Activated naive CD8-positive, alpha-beta T cell treated with anti-CD3 and anti-CD28 coated beads for 36 hours (primary cell): ENCODE results near the gene DBF4. TPM values are rescaled to one million over a fixed set of nuclear protein-coding genes. Genes with fewer than 3 reads are reported as not detected.
"Not testable (repeated sequence)": the region's sequence is repeated elsewhere in the genome, so short reads cannot be mapped to it uniquely, and the experiment has no call there.

Experiments used
- DNase-seq: peaks from one replicate; pipeline ENCODE4 v3.0.0; 2021
- H3K27ac Mint-ChIP-seq: one replicate; pipeline ENCODE4 v1.8.0; 2022; ENCODE audit warnings: mild to moderate bottlenecking, moderate library complexity, mixed read lengths
- H3K27me3 Mint-ChIP-seq: one replicate; pipeline ENCODE4 v1.8.0; 2022; ENCODE audit warnings: mild to moderate bottlenecking, mixed read lengths
- H3K36me3 Mint-ChIP-seq: one replicate; pipeline ENCODE4 v1.8.0; 2021; ENCODE audit warnings: mild to moderate bottlenecking, mixed read lengths
- H3K4me1 Mint-ChIP-seq: one replicate; pipeline ENCODE4 v1.8.0; 2021; ENCODE audit warnings: mixed read lengths
- H3K4me3 Mint-ChIP-seq: one replicate; pipeline ENCODE4 v1.8.0; 2022; ENCODE audit warnings: mild to moderate bottlenecking, moderate library complexity, mixed read lengths
- H3K9me3 Mint-ChIP-seq: one replicate; pipeline ENCODE4 v1.8.0; 2022; ENCODE audit warnings: mixed read lengths
- total RNA-seq, 2 experiments: library from RNA; stranded (reverse); gene quantifications; one replicate each; pipeline ENCODE4 v1.2.3, GENCODE V29; 2021

Gene DBF4
- total RNA-seq, 2 experiments from 2014 or later: 86.3 to 88.8 TPM

DNA sequence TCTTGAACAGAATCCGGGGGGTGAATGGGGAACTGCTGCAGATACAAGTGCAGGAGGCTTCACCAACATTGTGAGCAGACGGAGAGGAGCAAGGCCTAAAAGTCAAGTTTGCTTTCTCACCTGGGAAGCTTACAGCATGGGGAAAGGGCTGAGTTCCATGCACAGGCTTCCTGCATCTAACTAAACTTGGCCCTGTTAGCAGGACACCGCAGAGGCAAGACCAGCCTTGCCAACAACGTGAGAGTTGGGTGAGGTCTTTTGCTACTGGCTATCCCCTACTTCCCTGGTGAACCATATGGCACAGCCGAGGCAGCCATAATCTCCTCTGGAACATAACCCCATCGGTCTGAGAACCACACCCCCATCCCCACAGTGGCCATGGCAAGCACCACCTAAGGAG lies 43.6 kb downstream of the DBF4 start:
- DNase-seq: no peak
- H3K9me3 Mint-ChIP-seq: no peaks in the 10 kb centered on the region
- peaks cover 5% of the 10 kb centered on the region for H3K27me3 Mint-ChIP-seq
- H3K4me1 Mint-ChIP-seq: no peaks in the 10 kb centered on the region
- H3K27ac Mint-ChIP-seq: no peak overlapping the region
- H3K36me3 Mint-ChIP-seq: no peaks in the 10 kb centered on the region
- no peak overlapping the region for H3K4me3 Mint-ChIP-seq

DNA sequence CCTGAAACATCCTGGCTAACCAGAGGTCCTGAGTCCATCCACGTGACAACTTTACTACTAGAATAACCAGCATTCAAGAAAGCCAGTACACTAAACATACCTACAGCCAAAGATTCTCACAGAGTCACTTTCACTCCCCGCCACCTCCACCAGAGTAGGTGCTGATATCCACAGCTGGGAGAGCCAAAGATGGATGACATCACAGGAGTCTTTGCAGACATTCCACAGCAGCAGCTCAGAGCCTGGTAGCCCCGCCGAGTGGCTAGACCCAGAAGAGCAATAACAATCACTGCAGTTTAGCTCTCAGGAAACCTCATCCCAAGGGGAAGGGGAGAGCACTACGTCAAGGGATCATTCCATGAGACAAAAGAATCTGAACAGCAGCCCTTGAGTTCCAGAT lies 44.3 kb downstream of the DBF4 start:
- no peak overlapping the region for H3K27ac Mint-ChIP-seq
- DNase-seq: no peak
- no peaks in the 10 kb centered on the region for H3K9me3 Mint-ChIP-seq
- peaks cover 5% of the 10 kb centered on the region for H3K27me3 Mint-ChIP-seq
- H3K4me3 Mint-ChIP-seq: no peak overlapping the region
- no peaks in the 10 kb centered on the region for H3K36me3 Mint-ChIP-seq
- no peaks in the 10 kb centered on the region for H3K4me1 Mint-ChIP-seq

DNA sequence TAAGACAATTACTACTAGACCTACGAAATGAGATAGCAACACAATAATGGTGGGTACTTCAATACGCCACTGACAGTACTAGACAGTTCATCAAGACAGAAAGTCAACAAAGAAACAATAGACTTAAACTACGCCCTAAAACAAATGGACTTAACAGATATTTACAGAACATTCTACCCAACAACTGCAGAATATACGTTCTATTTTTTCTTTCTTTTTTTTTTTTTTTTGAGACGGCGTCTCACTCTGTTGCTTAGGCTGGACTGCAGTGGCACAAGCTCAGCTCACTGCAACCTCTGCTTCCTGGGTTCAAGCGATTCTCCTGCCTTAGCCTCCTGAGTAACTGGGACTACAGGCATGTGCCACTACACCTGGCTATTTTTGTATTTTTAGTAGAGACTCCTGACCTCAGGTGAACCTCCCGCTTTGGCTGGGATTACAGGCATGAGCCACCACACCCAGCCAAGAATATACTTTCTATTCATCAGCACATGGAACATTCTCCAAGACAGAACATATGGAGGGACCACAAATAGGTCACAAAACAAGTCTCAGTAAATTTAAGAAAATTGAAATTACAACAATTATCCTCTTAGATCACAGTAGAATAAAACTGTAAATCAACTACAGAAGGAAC lies 46.6 kb downstream of the DBF4 start:
- H3K36me3 Mint-ChIP-seq, H3K27ac Mint-ChIP-seq, H3K4me3 Mint-ChIP-seq, H3K9me3 Mint-ChIP-seq, DNase-seq, H3K4me1 Mint-ChIP-seq, H3K27me3 Mint-ChIP-seq: not testable (repeated sequence)

DNA sequence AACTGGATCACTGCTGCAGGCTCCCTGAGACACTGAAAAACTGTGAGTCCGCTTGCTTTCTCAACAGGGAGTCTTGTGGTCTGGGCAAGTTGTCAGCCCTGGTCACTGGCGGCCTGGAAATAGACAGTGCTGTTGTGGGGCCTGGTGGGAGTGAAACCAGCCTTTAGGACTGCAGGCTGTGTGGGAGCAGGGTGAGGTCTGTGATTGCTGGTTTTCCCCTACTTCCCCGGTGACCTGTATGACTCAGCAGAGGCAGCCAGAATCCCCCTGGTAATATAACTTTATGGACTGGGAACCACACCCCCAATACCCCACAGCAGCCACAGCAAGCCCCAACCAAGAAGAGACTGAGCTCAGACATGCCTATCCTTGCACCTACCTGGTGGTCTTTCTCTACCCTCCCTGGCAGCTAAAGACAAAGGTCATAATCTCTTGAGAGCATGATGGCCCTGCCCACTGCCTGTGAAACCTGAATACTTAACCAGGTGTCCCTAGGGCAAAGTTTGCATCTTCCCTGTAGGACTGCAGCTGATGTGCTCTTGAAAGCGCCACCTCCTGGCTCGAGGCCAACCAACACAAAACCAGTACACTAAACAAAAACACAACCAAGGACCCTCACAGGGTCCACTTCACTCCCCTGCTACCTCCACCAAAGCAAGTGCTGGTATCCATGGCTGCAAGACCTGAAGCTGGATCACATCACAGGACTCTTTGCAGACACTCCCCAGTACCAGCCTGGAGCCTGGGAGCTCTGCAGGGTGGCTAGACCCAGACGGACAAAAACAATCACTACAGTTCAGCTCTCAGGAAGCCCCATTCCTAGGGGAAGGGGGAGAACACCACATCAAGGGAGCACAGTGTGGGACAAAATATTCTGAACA lies 50.5 kb downstream of the DBF4 start:
- Mint-ChIP-seq H3K27me3 (no peaks in the 10 kb centered on the region), H3K9me3 (no peaks in the 10 kb centered on the region), H3K4me1 (peaks cover 6% of the 10 kb centered on the region), H3K27ac (no peak overlapping the region), H3K36me3 (no peaks in the 10 kb centered on the region), H3K4me3 (no peak overlapping the region)
- peak; percentile 43 for DNase-seq

DNA sequence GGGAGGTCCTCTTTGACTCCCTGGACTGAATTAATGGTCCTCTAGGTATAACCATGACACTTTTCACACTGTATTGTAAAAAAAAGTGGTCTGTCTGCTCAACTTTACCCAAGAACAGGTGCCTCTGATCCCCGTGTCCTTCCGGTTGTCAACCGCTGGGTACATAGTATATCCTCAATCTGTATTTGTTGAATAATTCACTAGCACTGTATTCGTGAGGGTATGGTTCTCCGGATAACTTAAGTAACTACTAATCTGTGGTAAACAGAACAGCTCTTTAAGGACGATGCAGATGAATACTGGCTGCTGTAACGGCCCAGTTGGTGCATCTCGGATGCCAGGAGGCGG lies 57.3 kb downstream of the DBF4 start:
- Mint-ChIP-seq H3K27ac (no peak overlapping the region), H3K36me3 (peaks cover 4% of the 10 kb centered on the region), H3K27me3 (peaks cover 4% of the 10 kb centered on the region), H3K4me1 (peaks cover 13% of the 10 kb centered on the region), H3K4me3 (peak overlapping the region; percentile 87), H3K9me3 (no peaks in the 10 kb centered on the region)
- no peak for DNase-seq

DNA sequence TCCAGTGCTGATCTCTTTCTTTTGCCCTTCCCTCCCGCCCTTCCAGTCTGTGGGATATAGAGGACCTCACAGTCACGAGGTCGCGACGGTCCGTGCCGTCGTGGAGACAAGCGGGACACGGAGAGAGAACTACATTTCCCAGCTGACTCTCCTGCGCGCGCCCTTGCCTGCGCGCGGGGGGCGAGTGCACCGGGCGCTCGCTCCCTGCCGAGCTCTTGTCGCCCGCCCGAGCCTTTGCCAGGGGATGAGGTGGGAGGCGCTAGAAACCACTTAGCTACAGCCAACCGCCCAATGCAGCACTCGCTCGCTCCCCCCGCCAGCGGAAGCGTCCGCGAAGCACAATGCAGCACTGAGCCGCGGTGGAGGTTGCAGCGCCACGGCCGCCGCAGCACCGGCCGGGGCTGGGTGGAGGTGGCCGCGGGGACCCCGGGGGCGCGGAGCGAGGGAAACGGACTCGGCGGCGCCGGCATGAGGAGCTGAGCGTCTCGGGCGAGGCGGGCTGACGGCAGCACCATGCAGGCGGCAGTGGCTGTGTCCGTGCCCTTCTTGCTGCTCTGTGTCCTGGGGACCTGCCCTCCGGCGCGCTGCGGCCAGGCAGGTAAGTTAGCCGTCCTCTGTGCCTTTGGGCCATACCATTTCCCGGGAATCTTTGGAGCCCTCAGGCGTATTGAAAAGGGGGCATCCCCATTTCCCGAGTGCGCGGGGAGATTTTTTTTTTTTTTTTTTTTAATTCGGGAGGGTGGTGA lies 57.8 kb downstream of the DBF4 start, which contains the start of gene ADAM22:
TSS of gene ADAM22 (plus strand) at position 299 of the 746 bp plus-strand sequence. CDS start at position 514, 215 bp downstream.
- H3K27me3 Mint-ChIP-seq: peaks cover 4% of the 10 kb centered on the region
- H3K9me3 Mint-ChIP-seq: no peaks in the 10 kb centered on the region
- DNase-seq: peak; percentile 91
- H3K36me3 Mint-ChIP-seq: peaks cover 8% of the 10 kb centered on the region
- peak within 1 kb of the TSS; percentile 87 for H3K4me3 Mint-ChIP-seq
- H3K27ac Mint-ChIP-seq: peak within 1 kb of the TSS; percentile 69
- peaks cover 13% of the 10 kb centered on the region for H3K4me1 Mint-ChIP-seq

DNA sequence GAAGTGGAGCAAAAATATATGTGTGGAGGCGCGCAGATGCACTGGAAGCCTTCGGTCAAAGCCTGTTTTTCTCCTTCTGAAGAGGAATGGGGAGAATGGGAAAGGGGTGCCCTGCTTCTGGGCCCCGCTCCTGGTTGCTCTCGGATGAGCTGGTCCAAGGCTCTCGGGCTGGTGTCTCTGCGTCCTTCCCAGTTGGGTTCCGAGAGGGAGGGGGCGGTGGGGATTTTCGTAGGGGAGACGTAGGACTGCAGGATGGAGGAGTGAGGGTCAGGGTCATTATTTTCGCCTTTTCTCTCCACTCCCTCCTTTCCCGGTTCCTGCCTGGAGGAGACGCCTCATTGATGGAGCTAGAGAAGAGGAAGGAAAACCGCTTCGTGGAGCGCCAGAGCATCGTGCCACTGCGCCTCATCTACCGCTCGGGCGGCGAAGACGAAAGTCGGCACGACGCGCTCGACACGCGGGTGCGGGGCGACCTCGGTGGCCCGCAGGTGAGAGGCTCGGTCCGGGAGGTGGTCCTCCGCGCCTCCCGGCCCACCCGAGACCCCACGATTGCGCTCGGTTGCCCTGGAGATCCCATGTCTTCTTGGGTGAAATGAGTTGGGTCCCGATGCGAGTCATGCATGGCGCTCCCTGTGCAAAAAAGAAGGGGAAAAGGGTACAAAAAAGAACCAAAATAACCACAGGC lies 58.5 kb downstream of the DBF4 start:
- Mint-ChIP-seq H3K4me1 (peaks cover 13% of the 10 kb centered on the region), H3K36me3 (peaks cover 9% of the 10 kb centered on the region), H3K4me3 (peak overlapping the region; percentile 87), H3K9me3 (no peaks in the 10 kb centered on the region), H3K27ac (peak overlapping the region; percentile 63), H3K27me3 (peaks cover 4% of the 10 kb centered on the region)
- DNase-seq: peak; percentile 34

DNA sequence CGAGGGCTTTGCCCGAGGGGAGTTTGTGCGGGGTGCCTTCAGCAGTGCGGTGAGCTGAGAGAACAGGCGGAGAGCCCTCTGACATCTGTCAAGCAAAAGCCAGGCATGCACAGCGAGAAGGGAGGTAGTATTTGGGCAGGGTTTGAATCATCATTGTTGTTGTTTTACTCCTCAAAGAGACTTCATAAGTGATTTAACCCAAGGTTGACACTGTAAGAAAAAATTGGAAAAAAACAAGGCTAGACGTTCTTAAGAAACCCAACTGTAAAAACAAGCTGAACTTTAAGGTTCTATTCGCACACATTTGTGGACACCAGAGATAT lies 59.1 kb downstream of the DBF4 start:
- peaks cover 4% of the 10 kb centered on the region for H3K27me3 Mint-ChIP-seq
- H3K9me3 Mint-ChIP-seq: no peaks in the 10 kb centered on the region
- no peak overlapping the region for H3K27ac Mint-ChIP-seq
- no peak for DNase-seq
- H3K4me3 Mint-ChIP-seq: peak overlapping the region; percentile 87
- peaks cover 9% of the 10 kb centered on the region for H3K36me3 Mint-ChIP-seq
- peaks cover 13% of the 10 kb centered on the region for H3K4me1 Mint-ChIP-seq

DNA sequence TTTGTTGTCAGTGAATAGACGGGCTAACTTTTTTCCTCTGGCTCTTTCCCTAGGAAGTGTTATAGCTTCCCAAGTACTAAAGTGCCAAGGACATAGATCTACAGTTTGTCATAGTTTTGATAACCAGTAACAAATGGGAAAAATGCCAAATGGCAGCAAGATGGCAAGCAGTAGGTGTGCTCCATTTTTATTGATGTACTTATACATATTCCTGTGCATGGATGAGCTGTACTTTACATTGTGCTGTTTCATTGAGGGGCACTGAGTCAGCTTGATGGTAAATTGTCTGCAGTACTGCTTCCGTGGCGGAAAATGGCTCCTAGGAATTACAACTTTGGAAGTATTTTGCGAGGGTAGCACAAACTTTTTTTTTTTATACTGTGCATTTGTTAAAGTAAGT lies 64.8 kb downstream of the DBF4 start:
- Mint-ChIP-seq H3K4me3 (no peak overlapping the region), H3K36me3 (peaks cover 5% of the 10 kb centered on the region), H3K9me3 (no peaks in the 10 kb centered on the region), H3K27me3 (no peaks in the 10 kb centered on the region), H3K4me1 (peaks cover 4% of the 10 kb centered on the region), H3K27ac (no peak overlapping the region)
- no peak for DNase-seq

DNA sequence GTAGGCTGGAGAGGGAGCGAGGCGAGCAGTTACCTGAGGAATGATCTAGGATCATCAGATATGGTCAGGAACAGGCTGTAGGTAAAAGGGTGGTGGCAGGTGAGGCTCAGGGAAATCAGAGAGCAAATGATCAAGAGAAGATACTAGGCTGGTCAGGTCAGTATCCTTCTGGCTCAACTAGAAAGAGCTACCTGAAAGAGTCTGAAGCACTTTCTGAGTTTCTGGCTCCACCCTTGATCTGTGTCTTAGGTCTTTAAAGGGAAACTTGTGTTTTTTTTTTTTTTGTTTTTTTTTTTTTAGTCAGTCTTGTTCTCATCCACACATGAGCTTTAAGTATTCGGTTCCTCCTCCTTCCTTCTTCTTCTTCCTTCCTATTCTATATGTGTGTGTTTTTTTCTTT lies 68.3 kb downstream of the DBF4 start:
- no peaks in the 10 kb centered on the region for H3K36me3 Mint-ChIP-seq

DNA sequence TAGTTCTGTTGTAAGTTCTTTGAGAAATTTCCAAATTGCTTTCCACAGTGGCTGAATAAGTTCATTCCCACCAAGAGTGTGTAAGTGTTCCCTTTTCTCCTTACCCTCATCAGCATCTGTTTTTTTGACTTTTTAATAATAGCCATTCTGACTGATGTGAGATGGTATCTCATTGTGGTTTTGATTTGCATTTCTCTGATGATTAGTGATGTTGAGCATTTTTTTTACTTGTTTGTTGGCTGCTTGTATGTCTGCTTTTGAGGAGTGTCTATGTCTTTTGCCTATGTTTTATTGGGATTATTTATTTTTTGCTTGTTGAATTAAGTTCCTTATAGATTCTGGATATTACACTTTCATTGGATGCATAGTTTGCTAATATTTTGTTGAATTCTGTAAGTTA lies 69.6 kb downstream of the DBF4 start:
- DNase-seq, H3K9me3 Mint-ChIP-seq, H3K27me3 Mint-ChIP-seq, H3K36me3 Mint-ChIP-seq, H3K4me3 Mint-ChIP-seq, H3K27ac Mint-ChIP-seq, H3K4me1 Mint-ChIP-seq: not testable (repeated sequence)

More for the DNA sequence above, 68.3 kb downstream of the DBF4 start:
- Mint-ChIP-seq H3K27me3 (no peaks in the 10 kb centered on the region), H3K4me3 (no peak overlapping the region), H3K4me1 (peaks cover 3% of the 10 kb centered on the region), H3K9me3 (no peaks in the 10 kb centered on the region), H3K27ac (no peak overlapping the region)
- no peak for DNase-seq

DNA sequence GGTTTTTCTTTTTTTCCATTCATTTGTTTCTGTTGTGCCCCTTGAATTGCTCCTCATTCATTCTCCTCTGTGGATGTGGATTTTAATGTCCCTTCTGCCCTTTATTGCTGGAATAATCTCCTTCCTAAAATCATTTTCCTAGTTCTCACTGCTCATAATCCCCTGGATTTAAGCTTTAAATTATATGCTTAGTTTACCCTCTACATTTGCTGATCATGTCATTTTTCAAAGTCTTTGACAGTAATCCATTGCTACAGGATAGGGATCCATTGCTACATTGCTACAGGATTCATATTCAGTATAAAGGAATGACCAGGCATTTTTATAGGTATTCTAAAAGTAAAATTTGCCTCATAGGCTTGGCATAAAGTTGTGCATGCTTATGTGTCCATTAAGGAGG lies 72.1 kb downstream of the DBF4 start:
- DNase-seq: no peak
- Mint-ChIP-seq H3K4me1 (peaks cover 3% of the 10 kb centered on the region), H3K27ac (no peak overlapping the region), H3K27me3 (no peaks in the 10 kb centered on the region), H3K4me3 (no peak overlapping the region), H3K9me3 (peaks cover 2% of the 10 kb centered on the region), H3K36me3 (peaks cover 3% of the 10 kb centered on the region)
